Stimulated activated CD8-positive, alpha-beta memory T cell treated with anti-CD3 and anti-CD28 coated beads, Interleukin-7, amount 100 ng/mL, for 24 hours (primary cell): Measurements from ENCODE around the gene LYVE1.

Experiments
- DNase-seq: peaks from one replicate; pipeline ENCODE4 v3.0.0-alpha.2; 2020; ENCODE audit warnings: low read depth

Gene LYVE1

DNA sequence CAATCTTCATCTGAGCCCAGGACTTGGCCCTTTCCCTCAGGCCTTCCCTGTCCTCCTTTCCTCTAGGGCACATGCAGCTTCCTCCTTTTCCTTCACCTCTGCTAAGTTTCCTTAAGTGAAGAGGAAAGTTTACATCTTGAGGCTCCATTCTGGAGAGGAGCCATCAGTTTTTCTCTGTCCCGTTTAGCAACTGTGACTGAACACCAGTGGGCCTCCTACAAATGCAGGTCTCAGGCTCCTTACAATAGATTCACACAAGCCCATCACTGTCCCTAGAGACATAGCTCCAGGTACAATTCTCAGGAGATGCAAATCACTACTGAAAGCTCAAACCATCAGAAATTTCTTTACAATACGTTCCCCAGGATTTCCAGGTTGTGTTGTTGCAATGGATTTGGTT, 23.3 kb upstream of the LYVE1 start:
- DNase-seq = no peak

DNA sequence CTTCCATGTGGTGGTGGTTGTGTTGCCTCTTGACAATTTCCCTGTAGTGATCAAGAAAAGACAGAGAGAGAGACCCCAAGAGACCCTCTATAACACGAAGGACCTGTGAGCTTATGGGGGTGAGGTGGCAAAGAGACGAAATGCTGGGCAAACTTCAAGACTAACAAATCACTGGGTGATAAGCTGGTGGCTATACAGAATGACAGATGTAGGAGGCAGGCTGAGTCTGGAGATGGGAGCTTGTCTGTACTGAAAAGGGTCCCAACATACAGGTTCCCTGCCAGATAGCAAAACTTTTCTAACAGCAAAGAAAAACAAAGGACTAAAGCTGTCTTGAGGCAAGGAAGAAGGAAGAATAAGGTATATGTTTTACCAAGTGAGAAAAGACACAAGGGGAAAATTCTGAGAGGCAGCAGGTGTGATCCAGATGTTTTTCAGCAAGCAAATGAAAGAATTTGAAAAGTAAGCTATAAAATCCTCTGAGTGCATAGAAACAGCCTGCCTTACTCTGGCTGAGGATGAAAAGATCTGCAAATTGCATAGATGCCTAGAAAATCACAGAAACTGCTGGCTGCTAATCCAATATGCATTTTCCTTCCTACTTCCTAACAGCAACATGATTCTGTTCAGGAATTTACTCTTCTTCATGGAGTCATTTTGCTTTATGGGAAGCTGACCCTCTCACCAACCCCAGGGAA, 21.9 kb upstream of the LYVE1 start:
- no peak for DNase-seq

DNA sequence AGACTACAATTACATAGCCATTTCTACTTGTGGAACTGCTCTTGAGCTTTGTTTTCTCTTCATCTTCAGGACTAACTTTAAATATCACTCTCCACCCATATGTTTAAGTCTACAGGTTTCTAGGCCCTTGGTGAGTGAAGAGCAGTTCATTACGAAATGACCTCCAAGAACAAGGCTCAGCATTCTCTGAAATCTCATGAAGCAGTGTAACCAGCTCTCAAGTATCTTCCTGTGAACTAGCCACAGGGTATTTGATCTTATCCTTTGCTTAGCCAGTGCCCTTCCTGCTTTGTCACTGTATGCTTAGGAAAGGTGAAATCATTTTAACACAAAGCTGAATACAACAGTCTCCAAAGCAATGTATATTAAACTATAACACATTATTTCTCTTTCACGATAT, 20.4 kb upstream of the LYVE1 start:
- DNase-seq = no peak

DNA sequence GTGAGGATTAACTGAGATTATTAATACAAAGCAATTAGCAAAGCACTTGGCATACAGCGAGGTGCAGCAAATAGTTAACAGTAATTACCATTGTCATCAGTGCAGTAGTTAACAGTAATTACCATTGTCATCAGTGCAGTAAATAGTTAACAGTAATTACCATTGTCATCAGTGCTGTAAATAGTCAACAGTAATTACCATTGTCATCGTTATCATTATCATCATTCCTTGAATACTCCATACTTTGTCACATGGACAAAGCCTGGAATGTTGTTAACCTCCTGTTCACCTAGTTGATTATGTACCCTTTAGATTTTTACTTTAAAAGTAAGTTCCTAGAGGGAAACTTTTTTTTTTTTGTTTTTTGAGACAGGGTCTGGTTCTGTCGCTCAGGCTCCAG, 19.5 kb upstream of the LYVE1 start:
- no peak for DNase-seq

DNA sequence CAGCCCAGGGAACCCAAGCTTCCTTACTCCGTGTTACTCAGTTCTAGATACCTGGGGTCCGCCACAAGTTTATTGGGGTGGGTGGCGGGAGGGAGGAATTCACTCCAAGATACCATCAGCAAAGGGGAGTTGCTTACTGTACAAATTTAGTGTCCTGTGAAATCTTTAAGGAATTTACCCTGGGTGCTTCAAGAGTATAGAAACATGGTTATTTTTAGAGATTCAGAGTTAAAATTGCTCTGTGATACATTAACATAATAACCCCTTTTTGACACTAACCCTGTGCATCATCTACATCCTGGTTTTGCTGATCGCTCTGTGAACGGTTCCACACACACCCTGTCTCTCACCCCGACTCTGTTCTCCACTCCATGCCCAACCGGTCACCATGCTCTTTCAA, 18.9 kb upstream of the LYVE1 start:
- no peak for DNase-seq

DNA sequence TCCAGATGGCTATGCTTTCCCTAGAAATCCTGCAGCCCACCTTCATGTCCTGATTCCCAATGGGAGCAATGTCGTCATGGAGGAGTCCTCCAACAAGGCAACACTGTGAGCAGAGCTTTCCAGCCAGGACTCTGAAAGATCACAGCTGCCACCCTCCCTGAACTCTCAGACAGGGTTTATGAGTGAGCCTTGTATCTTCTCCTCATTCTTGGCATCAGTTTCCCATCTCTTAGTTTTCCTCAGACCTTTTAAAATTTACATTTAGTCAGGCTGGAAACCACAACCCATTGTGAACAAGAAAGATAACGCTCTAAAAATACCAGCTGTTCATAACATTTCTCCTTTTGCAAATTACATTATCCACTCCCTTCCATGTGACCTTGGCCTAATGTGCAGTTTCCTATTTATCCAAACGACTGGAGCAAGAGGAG, 15.6 kb upstream of the LYVE1 start:
- no peak for DNase-seq

DNA sequence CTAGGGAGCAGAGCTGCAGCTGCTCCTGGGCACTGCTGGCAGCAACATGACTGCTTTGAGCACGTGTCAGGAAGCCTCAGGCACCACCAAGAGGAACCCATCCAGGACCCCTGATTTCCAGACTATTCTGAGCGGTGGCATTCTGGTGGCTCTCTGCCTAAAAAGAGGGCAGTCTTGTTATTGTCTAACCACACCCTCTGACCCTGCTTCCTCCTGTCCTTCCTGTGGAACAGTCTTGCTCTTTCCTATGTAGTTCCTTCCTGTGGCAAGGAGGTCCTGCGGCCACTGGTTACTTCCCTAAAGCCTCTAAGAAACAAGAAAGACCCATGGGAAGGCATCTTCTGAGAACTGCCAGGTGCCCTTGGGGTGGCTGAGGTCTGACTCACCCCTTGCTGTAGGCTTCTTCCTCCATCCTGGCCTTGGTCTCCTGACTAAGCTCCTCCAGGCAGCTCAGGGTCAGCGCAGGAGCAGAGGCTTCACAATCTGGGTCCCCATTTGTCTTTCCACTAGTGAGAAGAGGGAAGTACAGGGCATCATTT, 13.1 kb upstream of the LYVE1 start:
- no peak for DNase-seq

DNA sequence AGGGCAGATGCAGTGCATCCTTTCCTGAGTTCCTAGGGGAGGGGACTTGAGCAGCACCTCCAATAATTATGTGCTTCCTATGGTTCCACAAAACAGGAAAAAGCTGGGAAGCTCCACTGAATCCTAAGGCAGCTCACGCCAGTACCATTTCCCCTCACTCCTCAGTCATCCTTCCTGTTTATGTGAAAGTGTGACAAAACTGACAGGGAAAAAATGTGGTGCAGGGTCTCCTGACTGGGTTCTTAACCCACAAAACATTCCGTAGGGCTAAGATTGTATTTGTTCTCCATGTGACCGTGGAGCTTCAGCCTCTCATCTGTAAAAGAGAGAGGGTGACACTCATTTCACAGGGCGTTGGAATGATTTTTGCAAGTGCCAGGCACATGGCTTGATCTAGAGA, 12.2 kb upstream of the LYVE1 start:
- no peak for DNase-seq

DNA sequence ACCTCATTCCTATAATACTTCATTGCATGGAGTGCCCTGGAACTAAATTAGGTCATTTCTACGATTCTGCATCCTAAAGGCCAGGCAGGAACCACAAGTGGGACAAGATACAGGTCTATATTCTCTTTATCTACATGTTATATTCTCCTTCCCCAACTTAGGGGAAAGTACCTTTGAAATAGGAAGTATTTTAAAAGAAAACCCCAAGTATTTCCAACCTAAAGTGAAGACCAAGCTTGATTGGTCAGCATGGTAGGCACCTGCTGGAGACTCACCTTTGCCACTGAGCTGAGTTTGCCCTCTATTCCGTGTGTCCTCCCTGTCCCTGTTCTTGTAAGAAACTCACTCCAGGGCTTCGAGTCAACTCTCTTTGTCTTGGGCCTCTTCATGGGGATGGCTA, 11.2 kb upstream of the LYVE1 start:
- DNase-seq = no peak

DNA sequence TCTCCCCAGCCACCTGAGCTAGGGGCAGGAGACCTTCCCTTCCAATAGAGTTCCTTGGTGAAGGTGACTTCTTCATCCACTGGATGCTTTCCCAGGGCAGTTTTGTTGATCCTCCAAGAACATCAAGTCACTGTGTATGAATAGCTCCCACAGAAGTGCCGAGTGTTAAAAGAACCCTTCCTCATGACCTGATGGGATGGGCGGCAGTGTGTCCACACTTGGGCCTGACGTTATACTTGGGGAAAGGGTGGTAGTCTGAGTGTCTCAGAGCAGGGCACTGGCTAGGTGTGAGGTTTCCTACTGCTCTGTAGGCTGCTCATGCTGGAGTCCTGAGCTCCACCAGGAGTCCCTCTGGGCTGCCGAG, 7.6 kb upstream of the LYVE1 start:
- DNase-seq = no peak

DNA sequence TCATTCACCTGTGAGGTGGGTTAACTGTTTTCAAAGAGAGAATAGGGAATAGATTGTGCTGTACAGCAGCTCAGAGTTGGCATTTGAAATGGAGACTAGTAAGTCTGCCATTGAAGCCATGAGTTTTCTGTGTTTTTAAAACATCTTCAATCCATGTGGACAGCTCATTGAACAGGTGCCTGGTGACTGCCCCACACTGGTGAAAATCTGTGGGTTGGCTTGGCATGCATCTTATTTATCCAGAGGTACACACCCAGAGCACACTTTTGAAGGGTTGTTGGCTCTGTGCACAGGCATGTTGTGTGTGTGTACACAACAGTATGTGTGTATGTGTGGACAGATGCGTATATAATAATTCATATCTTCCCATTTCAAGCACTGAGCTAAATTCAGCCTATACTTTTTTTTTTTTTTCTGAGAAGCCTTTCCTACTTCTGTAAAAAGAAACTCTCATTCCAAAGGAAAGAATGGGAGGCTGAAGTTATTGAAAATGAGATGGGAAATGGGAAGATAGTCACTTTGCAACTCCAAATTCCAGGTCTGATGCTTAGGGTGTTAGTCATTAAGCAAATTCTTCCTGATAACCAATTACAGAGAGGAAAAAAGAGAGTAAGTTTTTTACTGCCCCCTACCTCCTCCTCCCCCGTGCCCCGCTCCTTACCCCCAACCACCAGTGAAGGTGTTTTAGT, 7.0 kb upstream of the LYVE1 start:
- DNase-seq = no peak

DNA sequence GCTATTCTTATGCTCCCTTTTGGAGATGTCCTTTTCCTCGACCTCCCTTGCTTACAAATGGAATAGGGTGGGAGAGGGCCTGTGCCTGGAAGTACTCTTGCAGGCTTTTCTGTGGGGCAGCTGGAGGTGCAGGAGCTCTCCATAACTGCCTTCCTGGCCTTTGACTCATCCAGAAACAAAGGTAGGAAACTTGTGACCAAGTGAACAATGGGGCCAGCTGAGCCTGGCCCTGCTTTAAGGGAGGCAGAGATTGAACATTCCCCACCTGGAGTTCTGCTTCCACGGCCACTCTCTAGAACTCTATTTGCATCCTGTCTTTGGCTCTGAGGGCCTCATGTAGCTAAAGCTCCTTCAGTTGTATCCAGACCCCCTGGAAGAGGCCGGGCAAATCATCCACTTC, 5.1 kb upstream of the LYVE1 start:
- DNase-seq = no peak

DNA sequence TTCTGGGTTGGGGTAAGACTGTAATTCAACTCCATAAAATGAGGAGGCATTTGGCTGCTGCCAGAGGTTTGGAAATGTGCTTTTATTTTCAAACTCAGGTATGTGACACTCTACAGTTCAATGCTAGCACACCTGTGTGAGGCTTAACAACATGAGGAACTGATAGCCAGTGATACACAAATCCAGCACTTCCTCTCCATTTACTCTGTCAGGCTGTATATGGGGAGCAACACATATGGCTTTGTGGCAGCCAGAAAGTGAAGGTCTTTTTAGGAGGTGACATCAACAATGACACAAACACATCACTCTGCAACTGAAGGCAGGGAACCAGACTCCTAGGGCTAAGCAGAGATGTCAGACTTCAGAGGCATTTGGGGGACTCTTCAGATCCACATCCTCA, 4.6 kb upstream of the LYVE1 start:
- no peak for DNase-seq

DNA sequence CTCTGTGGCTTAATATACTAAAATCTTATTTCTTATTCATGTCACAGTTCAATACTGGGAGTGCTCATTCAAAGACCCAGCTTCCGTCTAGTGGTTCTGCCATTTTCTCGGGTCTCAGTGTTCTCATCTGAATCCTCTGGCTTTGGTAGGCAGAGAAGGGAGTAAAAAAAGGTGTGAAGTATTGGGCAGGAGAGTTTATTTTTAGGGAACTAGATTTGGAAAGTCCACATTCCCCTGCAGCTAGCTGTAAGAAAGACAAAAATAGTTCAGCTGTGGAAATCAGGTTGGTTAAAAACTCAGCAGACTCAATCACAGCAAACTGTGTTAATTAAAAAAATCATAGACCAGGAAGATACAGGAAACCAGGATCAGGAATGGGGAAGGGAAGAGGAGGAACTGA, 4.1 kb upstream of the LYVE1 start:
- DNase-seq = no peak

DNA sequence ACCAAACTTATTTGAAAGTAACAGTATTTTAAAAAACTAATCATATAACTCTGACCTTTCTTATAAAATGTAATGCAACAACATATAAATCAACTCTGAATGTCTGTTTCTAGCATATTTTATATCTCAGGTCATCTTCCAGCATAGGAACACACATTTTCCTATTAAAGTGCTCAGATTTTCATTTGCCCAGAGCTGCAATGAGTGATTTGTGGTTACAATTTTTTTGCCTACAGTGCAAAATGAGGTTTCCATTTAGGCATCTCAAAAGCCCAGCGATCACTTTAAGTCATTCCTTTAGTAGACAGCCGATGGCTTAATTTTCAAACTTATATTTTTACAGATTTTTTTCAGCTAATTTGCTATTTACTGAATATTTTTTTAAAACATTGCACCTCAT, 1.0 kb downstream of the LYVE1 start:
- DNase-seq = no peak

DNA sequence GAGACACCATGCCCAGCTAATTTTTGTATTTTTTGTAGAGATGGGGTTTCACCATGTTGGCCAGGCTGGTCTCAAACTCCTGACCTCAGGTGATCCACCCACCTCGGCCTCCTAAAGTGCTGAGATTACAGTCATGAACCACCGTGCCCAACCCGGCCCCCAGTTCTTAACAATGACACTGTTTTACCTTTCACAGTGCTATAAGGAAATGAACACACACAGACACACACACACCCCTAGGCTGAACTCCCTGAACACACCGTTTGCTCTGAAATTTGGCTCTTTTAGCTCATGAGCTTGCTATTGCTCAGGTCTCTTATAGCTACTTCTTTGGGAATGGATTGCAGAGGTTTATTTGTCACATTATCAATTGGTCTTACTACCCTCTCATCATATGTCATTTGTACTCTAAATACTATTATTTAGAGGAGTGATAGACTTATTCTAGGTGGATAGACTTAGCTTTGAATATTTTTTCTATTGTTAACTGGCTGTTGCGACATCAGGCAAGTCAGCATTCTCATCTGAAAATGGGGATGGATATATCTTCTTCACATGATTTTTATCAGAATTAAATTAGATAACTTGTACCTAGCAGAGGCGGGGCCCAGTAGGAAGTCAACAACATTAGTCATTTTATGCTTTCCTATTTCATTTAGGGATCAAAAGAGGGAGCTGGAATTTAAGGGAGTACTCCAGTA, 2.1 kb downstream of the LYVE1 start:
- no peak for DNase-seq

DNA sequence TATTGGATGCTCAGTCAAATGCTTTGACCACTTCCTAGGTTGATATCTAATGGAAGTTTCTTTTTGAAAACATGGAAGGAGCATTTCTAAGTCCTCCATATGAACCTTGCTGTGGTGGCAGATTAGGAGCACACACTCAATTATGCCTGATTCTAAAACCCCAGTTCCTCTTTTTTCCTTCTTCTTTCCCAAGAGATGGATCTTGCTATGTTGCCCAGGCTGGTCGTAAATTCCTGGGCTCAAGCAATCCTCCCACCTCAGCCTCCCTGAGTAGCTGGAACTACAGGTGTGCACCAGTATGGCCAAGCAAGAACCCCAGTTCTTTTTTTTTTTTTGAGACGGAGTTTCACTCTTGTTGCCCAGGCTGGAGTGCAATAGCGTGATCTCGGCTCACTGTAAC, 3.0 kb downstream of the LYVE1 start:
- DNase-seq = no peak

DNA sequence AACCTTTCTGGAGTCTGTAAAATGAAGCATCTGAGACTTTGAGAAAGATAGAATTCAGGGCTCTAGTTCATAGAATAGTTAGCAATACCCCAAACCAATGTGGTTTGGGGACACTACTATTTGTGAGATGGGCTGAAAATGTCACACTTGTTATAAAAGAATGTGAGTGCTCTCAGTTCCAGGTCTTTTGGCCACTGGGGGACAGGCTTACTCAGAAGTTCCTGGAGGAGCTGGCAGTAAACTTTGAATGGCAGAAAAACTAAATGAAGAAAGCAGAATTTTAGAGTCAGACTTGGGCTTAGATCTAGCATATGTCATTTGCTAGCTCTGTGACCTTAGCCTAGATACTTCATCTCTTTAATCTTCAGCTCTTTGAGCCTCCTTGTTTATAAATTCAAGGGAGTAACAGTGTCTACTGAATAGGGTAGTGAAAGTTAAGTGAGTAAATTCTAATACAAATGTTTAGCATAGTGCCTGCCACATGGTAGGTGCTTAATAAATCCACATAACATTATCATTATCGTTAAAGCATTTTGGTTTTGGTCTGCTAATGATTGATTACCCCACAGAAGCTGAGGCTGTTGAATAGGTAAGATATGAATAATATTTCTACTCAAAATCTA, 3.7 kb downstream of the LYVE1 start:
- no peak for DNase-seq

DNA sequence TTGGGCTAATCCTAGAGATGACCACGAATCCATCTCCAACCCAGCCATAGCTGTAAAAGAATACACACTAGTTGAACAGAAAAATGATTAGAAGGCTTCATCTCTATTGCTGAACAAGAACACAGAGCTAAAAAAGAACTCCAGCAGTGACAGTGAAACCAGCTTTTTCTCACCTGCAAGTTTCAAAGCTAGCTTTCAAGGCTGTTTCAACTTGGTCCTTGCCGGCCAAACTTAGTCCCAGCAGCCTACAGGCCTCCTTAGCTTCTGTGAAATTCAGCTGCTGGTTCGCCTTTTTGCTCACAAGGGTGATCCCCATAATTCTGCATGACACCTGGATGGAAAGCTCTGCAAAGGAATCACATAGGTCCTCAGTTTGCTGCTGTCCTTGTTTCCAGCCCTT, 4.4 kb downstream of the LYVE1 start:
- no peak for DNase-seq

DNA sequence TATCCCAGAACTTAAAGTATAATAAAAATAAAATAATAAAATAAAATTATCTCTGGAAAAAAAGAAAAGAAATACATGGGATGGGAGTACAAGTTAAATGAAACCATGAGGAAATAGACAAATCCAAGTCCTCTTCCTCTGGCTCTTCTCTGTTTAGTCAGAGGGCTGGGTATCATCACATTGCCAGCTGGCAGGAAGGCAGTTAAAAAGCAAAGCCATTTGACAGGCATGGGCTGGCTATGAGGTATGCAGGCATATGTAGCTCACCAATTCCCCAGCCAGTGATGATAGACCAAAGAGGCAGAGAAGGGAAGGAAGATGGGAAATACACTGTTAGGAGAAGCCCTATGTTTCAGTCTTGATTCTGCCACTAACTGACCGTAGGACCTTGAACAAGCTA, 6.5 kb downstream of the LYVE1 start:
- no peak for DNase-seq

DNA sequence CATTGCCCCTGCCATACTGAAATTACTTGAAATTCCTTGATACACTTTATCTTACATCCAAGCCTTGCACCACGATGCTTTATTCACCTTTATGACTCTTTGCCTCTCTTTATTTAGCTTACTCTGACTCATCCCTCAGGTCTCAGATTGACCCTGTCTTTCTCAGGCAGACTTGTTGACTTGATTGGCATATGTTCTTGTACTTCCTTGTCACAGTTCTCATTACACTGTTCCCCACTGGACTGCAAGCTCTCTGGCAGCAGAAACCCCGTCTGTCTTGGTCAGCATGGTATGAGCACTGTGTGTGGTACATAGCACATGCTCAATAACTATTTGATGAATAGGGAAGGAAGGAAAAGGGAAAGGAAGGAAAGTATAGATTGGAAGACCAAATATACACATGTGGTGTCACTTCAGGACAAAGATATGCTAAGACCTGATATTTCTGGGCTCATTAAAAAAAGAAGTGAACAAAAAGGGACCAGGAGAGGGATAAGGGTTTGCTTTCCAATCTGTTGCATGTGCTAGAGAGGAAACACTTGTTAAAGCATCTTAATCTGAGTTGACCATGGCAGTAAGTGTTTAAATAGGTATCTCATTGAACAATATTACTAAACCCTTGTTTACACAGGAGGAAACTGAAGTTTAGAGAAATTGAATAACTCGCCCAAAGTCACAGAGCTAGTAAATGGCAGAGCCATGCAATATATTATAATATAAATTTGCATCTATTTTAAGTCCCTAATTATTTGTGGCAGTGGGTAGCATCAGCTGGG, 7.2 kb downstream of the LYVE1 start:
- no peak for DNase-seq

DNA sequence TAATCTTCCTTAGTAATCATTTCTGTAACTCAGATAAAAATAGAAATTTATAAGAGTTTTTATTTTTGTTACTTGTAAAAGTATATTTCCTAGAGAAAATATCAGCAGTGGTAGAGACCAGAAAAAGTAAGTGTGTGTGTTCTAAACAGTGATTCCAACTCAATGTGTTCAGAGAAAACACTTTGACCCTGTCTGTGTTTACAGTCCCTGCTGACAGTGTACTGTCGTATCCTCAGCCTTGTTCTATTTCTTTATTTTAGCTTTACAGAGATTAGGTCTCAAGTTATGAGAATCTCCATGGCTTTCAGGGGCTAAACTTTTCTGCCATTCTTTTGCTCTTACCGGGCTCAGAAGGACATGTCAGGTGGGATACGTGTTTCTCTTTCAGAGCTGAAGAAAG, 10.2 kb downstream of the LYVE1 start:
- DNase-seq = no peak
